Heart right ventricle (tissue), 16 donors: ENCODE data around the gene PGS1. TPM values are rescaled to one million over a fixed set of nuclear protein-coding genes. Genes with fewer than 3 reads are reported as not detected.

Experiments used
- ATAC-seq, 8 donors: fragments of 200-7000 bp; cut with Tn5 transposase; one replicate each; pipeline ENCODE4 v1.9.1; 2020; ENCODE audit warnings: mild to moderate bottlenecking in 8 of 8, moderate library complexity in 8 of 8, moderate number of reproducible peaks in 1 of 8
- DNase-seq, 2 donors: peaks; one replicate each; pipeline ENCODE4 v3.0.0-alpha.2; 2020
- H3K27ac ChIP-seq, 10 donors: fragments of 200-600 bp; sonication (generic) in 2 of 10; one replicate each; pipeline versions ENCODE4 v1.5.0 to v1.8.0; 2020 to 2022; ENCODE audit warnings: mild to moderate bottlenecking in 3 of 10
- H3K27me3 ChIP-seq, 7 donors: fragments of 200-600 bp; one replicate each; pipeline ENCODE4 v1.8.0; 2021 to 2022; ENCODE audit warnings: mild to moderate bottlenecking in 2 of 7
- H3K36me3 ChIP-seq, 9 donors: fragments of 200-600 bp; sonication (generic) in 1 of 9; one replicate each; pipeline versions ENCODE4 v1.5.0 to v1.8.0; 2020 to 2022; ENCODE audit warnings: mild to moderate bottlenecking in 2 of 9
- H3K4me1 ChIP-seq, 9 donors: fragments of 200-600 bp; sonication (generic) in 1 of 9; one replicate each; pipeline versions ENCODE4 v1.5.0 to v1.8.0; 2020 to 2022; ENCODE audit warnings: mild to moderate bottlenecking in 4 of 9
- H3K4me3 ChIP-seq, 10 donors: fragments of 200-600 bp; sonication (generic) in 2 of 10; one replicate each; pipeline versions ENCODE4 v1.5.0 to v1.8.0; 2020 to 2022; ENCODE audit warnings: mild to moderate bottlenecking in 7 of 10, moderate library complexity in 2 of 10
- H3K9me3 ChIP-seq, 11 donors: fragments of 200-600 bp in 10 of 11; sonication (generic) in 2 of 11; one replicate each; pipeline versions ENCODE4 v1.5.0 to v1.8.0; 2013 to 2022; ENCODE audit warnings: mild to moderate bottlenecking in 2 of 11, control low read depth in 1 of 11, moderate library complexity in 1 of 11
- CTCF ChIP-seq, 9 donors: fragments of 200-600 bp; sonication (generic) in 2 of 9; IDR thresholded peaks; one replicate each; pipeline versions ENCODE4 v1.5.0 to v1.8.0; 2021 to 2022; ENCODE audit warnings: antibody characterized with exemption in 9 of 9, mild to moderate bottlenecking in 5 of 9, moderate library complexity in 1 of 9
- WGBS, 2 donors: extraction: QIAGEN DNeasy Blood & Tissue Kit; methylation state at CpG; one replicate each; pipeline ENCODE4 v1.1.7; 2013; ENCODE audit warnings: inconsistent platforms in 1 of 2; 5-methylcytosine and 5-hydroxymethylcytosine counted together
- intact Hi-C, 10 donors: fragments of 100-400 bp; cut with DNase I; formaldehyde crosslinking; loops; one replicate each; pipeline versions ENCODE4 v1.11.1 to v1.14.2; 2022
- polyA plus RNA-seq, 2 donors: library from polyadenylated mRNA; stranded (reverse); fragments of 200-250 nt; gene quantifications; one replicate each; pipeline ENCODE4 v1.2.3, GENCODE V29; 2013
- total RNA-seq, 10 donors: library from RNA; stranded (reverse); fragmentation: NEBNext Ultra II Directional in 3 of 10; extraction: Animal tissue kit (Norgen Biotek cat#: 25700) in 3 of 10; gene quantifications; one replicate each; pipeline versions ENCODE4 v1.2.1 to v1.2.4, GENCODE V29; 2021 to 2023
- donor health status: Arrhythmogenic right ventricular cardiomyopathy.
- donor health status: ischemic (EF 13 %, LVEDD 7.1; RV severe dilation, severe dysfunction).
- donor health status: healthy with polysubstance abuse.
- donor health status: DM: no; HTN: yes; CAD: no.
- donor health status: DM: no; HTN: no; CAD: no.
- donor health status: ischemic (EF 25% LVEDD 6.9; RV normal size, moderate dysfunction).
- donor health status: ischemic (EF 25% LVEDD 5.7; RV mildly dilated, moderate dysfunction).
- donor health status: healthy.
- donor health status: DM: yes; HTN: yes; CAD: no.
- donor health status: Ischemic cardiomyopathy.
- donor health status: ischemic (EF 35%, LVEDD 5.7; RV mildly dilated, moderate dysfunction).
- donor health status: nonischemic (EF 11% LVEDD 7.7; RV severe dilation, severe dysfunction).
- donor health status: DM: yes; HTN: yes; CAD: no.
- donor health status: PGD.
- donor health status: ischemic (EF 29% LVEDD 5.4; RV normal size, mild dysfunction).
- donor health status: nonischemic (EF 23%, LVEDD 6.1; RV moderate dilation, normal function).

The PGS1 gene
- total and polyA plus RNA-seq, 12 donors = 14.7 to 28.4 (median 18.2) TPM

DNA sequence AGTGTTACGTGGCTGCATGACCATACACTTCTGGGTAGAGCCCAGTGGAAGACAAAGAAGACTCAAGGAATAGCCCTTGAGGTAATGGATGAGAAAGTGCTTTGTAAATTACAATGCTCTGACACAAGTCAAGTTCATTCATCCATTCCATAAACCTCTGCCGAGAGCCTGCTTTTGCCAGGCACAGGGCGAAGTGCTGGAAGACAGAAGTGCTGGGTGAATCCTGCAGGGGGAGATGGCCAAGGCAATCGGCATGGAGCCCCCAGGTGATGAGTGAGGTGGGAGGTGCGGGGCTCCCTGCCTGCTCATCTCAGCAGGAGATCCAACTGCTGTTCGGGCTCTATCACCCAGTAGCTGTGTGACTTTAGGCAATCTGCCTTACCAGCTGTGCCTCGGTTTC lies 15.8 kb upstream of the PGS1 start:
- ATAC-seq (no peak), DNase-seq (no peak)
- TF ChIP-seq CTCF (IDR thresholded peaks at IDR 0.05) = no peak
- WGBS, 2 donors = 81 to 87% methylated on average over 7 of the region's 7 CpGs
- no peak overlapping the region for H3K27ac ChIP-seq
- no peak overlapping the region for H3K4me3 ChIP-seq
- peaks cover 7 to 47% (median 38%) of the 10 kb centered on the region in 9 donors for H3K4me1 ChIP-seq
- H3K27me3 ChIP-seq = no peaks in the 10 kb centered on the region
- intact Hi-C loops = loop anchor here in 7 of 10 donors (2.0 to 5.0 kb wide), 5 partner anchors 40 to 75 kb away; no protein-coding TSS in a partner anchor
- H3K36me3 ChIP-seq = peaks cover 0 to 17% (median 9%) of the 10 kb centered on the region in 9 donors
- H3K9me3 ChIP-seq = no peaks in the 10 kb centered on the region

GRCh38 chr17:78364436-78365281 lies 13.8 kb upstream of the PGS1 start:
- Histone ChIP-seq H3K9me3 (no peaks in the 10 kb centered on the region), H3K36me3 (no peaks in the 10 kb centered on the region), H3K27me3 (no peaks in the 10 kb centered on the region), H3K27ac (peak overlapping the region in 4 of 10 donors; percentile 69 to 80 (median 76)), H3K4me3 (no peak overlapping the region), H3K4me1 (peaks cover 4 to 40% (median 19%) of the 10 kb centered on the region in 9 donors)
- intact Hi-C loops = loop anchor here in 6 of 10 donors (5.0 kb wide), 4 partner anchors 42 to 77 kb away; no protein-coding TSS in a partner anchor
- no peak for TF ChIP-seq CTCF (IDR thresholded peaks at IDR 0.05)
- no peak for DNase-seq
- no peak for ATAC-seq
- WGBS, 2 donors = 79 to 83% methylated on average over 26 of the region's 26 CpGs

DNA sequence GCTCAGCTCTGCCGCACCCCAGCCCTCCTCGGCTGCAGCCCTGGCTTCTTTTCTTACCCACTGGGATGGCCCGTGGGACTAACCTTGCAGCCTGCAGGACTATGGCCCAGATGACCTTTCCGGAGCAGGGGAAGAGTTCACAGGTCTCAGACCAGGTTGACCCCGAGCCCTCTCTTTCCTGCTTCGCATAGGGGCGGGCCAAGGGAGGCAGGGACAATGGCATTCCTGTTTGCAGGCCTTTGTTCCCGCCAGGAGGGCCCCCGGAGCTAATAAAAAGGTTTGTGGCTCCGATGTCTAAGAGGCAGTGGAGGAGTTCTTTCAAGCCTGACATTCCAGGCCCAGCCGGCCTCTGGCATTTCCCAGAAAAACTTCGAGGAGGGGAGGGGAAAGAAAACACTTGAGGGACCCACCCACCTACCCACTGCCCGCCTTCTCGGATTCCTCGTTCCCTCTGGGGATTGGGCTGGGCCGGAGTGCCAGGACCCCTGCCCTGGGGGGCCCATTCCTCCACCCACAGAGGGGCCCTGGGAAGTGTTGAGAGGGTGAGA lies 12.8 kb upstream of the PGS1 start:
- intact Hi-C loops = no loop called here
- no peak for DNase-seq

More for the DNA sequence above, 12.8 kb upstream of the PGS1 start:
- ATAC-seq = peak in 5 of 8 donors; percentile 5 to 18 (median 16)
- Histone ChIP-seq H3K4me1 (peaks cover under 1 to 37% (median 16%) of the 10 kb centered on the region in 9 donors), H3K27me3 (no peaks in the 10 kb centered on the region), H3K9me3 (no peaks in the 10 kb centered on the region), H3K4me3 (no peak overlapping the region), H3K36me3 (no peaks in the 10 kb centered on the region), H3K27ac (peak overlapping the region in 8 of 10 donors; percentile 49 to 80 (median 68))
- TF ChIP-seq CTCF (IDR thresholded peaks at IDR 0.05) = no peak
- 52 to 53% methylated on average over 16 of the region's 16 CpGs for WGBS, 2 donors
